Peyer's patch (tissue), 4 donors: Measurements from ENCODE around the gene ZNF346. TPM values are rescaled to one million over a fixed set of nuclear protein-coding genes. Genes with fewer than 3 reads are reported as not detected.
"Not testable (repeated sequence)": the region's sequence is repeated elsewhere in the genome, so short reads cannot be mapped to it uniquely, and the experiment has no call there.

Source experiments
- DNase-seq, 3 donors: peaks; one replicate each; pipeline ENCODE4 v3.0.0-alpha.2; 2017 to 2019
- H3K27ac ChIP-seq, 4 donors: fragments of 200-600 bp; sonication (generic); one replicate each; pipeline ENCODE4 v1.5.1; 2016 to 2019
- H3K27me3 ChIP-seq, 2 donors: fragments of 200-600 bp; sonication (generic); one replicate each; pipeline ENCODE4 v1.5.1; 2019
- H3K36me3 ChIP-seq, 3 donors: fragments of 200-600 bp; sonication (generic); one replicate each; pipeline ENCODE4 v1.5.1; 2016 to 2019
- H3K4me1 ChIP-seq, 4 donors: fragments of 200-600 bp; sonication (generic); one replicate each; pipeline ENCODE4 v1.5.1; 2016 to 2019
- H3K4me3 ChIP-seq, 4 donors: fragments of 200-600 bp; sonication (generic); 1 replicate in 3 of 4; 2 replicates in 1 of 4; pipeline ENCODE4 v1.5.1; 2016 to 2019; ENCODE audit warnings: mild to moderate bottlenecking in 1 of 4
- H3K9me3 ChIP-seq, 4 donors: fragments of 200-600 bp; sonication (generic); one replicate each; pipeline ENCODE4 v1.5.1; 2016 to 2019; ENCODE audit warnings: mild to moderate bottlenecking in 1 of 4
- CTCF ChIP-seq, 6 experiments: fragments of 450-650 bp in 4 of 6; fragments of 200-600 bp in 2 of 6; sonication (generic) in 1 of 6; IDR thresholded peaks; one replicate each; pipeline ENCODE4 v1.5.1; 2017 to 2019; ENCODE audit warnings: antibody characterized with exemption in 6 of 6, mild to moderate bottlenecking in 3 of 6, moderate library complexity in 1 of 6
- POLR2A ChIP-seq, 2 donors: fragments of 450-650 bp; IDR thresholded peaks; one replicate each; pipeline ENCODE4 v1.5.1; 2017; ENCODE audit warnings: antibody characterized with exemption in 2 of 2, mild to moderate bottlenecking in 2 of 2, moderate library complexity in 2 of 2
- total RNA-seq, 4 donors: library from RNA; depleted of rRNA; stranded (reverse); fragments of >200 nt; gene quantifications; one replicate each; pipeline ENCODE4 v1.1.0, GENCODE V29; 2016

The ZNF346 gene
- total RNA-seq, 4 donors from 2014 or later = 15.9 to 27.3 (median 20.0) TPM

GRCh38 chr5:176986280-176986679, 36.2 kb upstream of the ZNF346 start:
- Histone ChIP-seq H3K9me3 (no peaks in the 10 kb centered on the region), H3K27ac (no peak overlapping the region), H3K36me3 (peaks cover 0 to 7% (median 0%) of the 10 kb centered on the region in 3 donors), H3K4me1 (peaks cover 0 to 11% (median 4%) of the 10 kb centered on the region in 4 donors), H3K4me3 (no peak overlapping the region), H3K27me3 (no peaks in the 10 kb centered on the region)
- DNase-seq = no peak
- TF ChIP-seq POLR2A (IDR thresholded peaks at IDR 0.05) = no peak
- no peak for TF ChIP-seq CTCF (IDR thresholded peaks at IDR 0.05)

- no peaks in the 10 kb centered on the region for H3K27me3 ChIP-seq
- no peak overlapping the region for H3K4me3 ChIP-seq
- H3K36me3 ChIP-seq = no peaks in the 10 kb centered on the region
- TF ChIP-seq CTCF (IDR thresholded peaks at IDR 0.05) (no peak), POLR2A (IDR thresholded peaks at IDR 0.05) (no peak)
- H3K4me1 ChIP-seq = peaks cover 0 to 11% (median 4%) of the 10 kb centered on the region in 4 donors
- no peaks in the 10 kb centered on the region for H3K9me3 ChIP-seq
- DNase-seq = no peak
- H3K27ac ChIP-seq = no peak overlapping the region
Observed at GRCh38 chr5:176987583-176987982, 34.9 kb upstream of the ZNF346 start.

DNA sequence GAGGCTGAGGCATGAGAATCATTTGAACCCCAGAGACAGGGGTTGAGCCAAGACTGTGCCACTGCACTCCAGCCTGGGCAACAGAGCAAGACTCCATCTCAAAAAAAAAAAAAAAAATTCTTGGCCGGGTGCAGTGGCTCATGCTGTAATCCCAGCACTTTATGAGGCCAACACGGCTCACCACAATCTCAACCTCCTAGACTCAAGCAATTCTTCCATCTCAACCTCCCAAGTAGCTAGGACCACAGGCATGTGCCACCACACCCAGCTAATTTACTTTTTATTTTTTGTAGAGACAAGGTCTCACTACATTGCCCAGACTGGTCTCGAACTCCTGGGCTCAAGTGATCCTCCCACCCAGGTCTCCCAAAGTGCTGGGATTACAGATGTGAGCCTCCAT, 29.4 kb upstream of the ZNF346 start:
- not testable (repeated sequence) for H3K9me3 ChIP-seq, DNase-seq, H3K27me3 ChIP-seq, H3K4me3 ChIP-seq, H3K27ac ChIP-seq, H3K36me3 ChIP-seq, H3K4me1 ChIP-seq

GRCh38 chr5:176994460-176995121, 27.9 kb upstream of the ZNF346 start:
- TF ChIP-seq CTCF (IDR thresholded peaks at IDR 0.05) (no peak), POLR2A (IDR thresholded peaks at IDR 0.05) (no peak)
- DNase-seq = peak in 2 of 3 donors; percentile 72 to 78
- Histone ChIP-seq H3K27ac (peak overlapping the region in 2 of 4 donors; percentile 47 to 70), H3K36me3 (no peaks in the 10 kb centered on the region), H3K9me3 (no peaks in the 10 kb centered on the region), H3K4me3 (no peak overlapping the region), H3K4me1 (peaks cover 0 to 6% (median 5%) of the 10 kb centered on the region in 4 donors), H3K27me3 (no peaks in the 10 kb centered on the region)

GRCh38 chr5:176995122-176995490, 27.4 kb upstream of the ZNF346 start:
- no peak for TF ChIP-seq CTCF (IDR thresholded peaks at IDR 0.05)
- TF ChIP-seq POLR2A (IDR thresholded peaks at IDR 0.05) = no peak
- Histone ChIP-seq H3K36me3 (no peaks in the 10 kb centered on the region), H3K4me1 (peaks cover 0 to 6% (median 5%) of the 10 kb centered on the region in 4 donors), H3K4me3 (no peak overlapping the region), H3K27me3 (no peaks in the 10 kb centered on the region), H3K9me3 (no peaks in the 10 kb centered on the region), H3K27ac (peak overlapping the region in 2 of 4 donors; percentile 47 to 70)
- no peak for DNase-seq

DNA sequence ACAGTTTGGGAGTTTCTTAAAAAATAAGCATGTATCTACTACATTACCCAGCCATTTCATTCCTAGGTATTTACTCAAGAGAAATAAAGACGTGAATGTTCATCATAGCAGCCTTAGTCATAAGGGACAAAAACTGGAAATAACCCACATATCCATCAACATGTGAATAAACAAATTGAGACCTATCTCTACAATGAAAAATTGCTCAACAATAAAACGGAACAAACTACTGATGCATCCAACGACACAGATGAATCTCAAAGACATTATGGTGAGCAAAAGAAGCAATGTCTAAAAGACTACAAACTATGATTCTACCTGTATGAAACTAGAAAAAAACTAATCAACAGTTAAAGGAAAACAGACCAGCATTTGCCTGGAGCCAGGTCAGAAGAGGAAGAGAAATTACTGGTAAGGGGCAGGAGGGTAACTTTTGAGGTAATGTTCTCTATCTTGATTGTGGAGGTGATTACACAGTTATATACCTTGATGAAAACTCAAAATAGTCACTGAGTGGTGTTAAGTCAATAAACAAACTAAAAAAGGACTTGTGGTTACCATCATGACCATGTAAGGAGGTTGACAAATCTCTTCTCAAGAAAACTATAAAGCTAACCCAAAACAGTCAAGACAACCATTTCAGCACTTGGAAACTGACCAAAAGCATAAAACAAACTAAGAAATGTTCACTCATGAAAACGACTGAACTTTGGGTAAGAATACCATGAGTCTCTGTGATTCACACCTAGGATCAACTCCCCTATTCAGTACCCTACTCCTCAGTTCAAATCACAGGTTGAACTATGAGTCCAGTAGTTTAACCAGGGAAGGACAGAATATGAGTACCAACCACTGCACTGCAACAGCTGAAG, 26.4 kb upstream of the ZNF346 start:
- Histone ChIP-seq H3K9me3 (no peaks in the 10 kb centered on the region), H3K4me3 (no peak overlapping the region), H3K4me1 (peaks cover 0 to 6% (median 5%) of the 10 kb centered on the region in 4 donors), H3K27ac (peak overlapping the region in 3 of 4 donors; percentile 14 to 70 (median 19)), H3K27me3 (no peaks in the 10 kb centered on the region), H3K36me3 (no peaks in the 10 kb centered on the region)
- no peak for DNase-seq
- TF ChIP-seq CTCF (IDR thresholded peaks at IDR 0.05) = no peak
- no peak for TF ChIP-seq POLR2A (IDR thresholded peaks at IDR 0.05)
